GM18505 (cell line): ENCODE results near the gene BMP5.

Source experiments
- ATAC-seq: cut with Tn5 transposase; IDR thresholded peaks from one replicate; pipeline ENCODE4 v1.9.1; 2021; ENCODE audit not compliant: unreplicated experiment
- POLR2A ChIP-seq: IDR thresholded peaks from 4 replicates; pipeline ENCODE4 v1.6.1; 2011; ENCODE audit warnings: borderline replicate concordance; ENCODE audit not compliant: insufficient read depth, insufficient read length; ENCODE audit errors: extremely low read depth

The BMP5 gene

GRCh38 chr6:55705451-55706440 lies 169.6 kb downstream of the BMP5 start:
- TF ChIP-seq POLR2A, result no peak
- ATAC-seq, result no peak

GRCh38 chr6:55704421-55704820 lies 171.0 kb downstream of the BMP5 start:
- no peak for ATAC-seq
- no peak for TF ChIP-seq POLR2A
